Ureter (tissue), 1 donor: Measurements from ENCODE around the gene FLNA. TPM values are rescaled to one million over a fixed set of nuclear protein-coding genes. Genes with fewer than 3 reads are reported as not detected.
A peak's percentile ranks its signal among the peaks of the same experiment; 100 is the strongest.
"Not testable (repeated sequence)": the region's sequence is repeated elsewhere in the genome, so short reads cannot be mapped to it uniquely, and the experiment has no call there.

Experiments
- DNase-seq: peaks from one replicate; pipeline ENCODE4 v3.0.0-alpha.2; 2020; ENCODE audit warnings: low spot score
- total RNA-seq: library from RNA; stranded (reverse); gene quantifications from one replicate; pipeline ENCODE4 v1.2.4, GENCODE V29; 2023
- donor health status: DM: yes; HTN: yes; CAD: no.

Gene FLNA, protein sequence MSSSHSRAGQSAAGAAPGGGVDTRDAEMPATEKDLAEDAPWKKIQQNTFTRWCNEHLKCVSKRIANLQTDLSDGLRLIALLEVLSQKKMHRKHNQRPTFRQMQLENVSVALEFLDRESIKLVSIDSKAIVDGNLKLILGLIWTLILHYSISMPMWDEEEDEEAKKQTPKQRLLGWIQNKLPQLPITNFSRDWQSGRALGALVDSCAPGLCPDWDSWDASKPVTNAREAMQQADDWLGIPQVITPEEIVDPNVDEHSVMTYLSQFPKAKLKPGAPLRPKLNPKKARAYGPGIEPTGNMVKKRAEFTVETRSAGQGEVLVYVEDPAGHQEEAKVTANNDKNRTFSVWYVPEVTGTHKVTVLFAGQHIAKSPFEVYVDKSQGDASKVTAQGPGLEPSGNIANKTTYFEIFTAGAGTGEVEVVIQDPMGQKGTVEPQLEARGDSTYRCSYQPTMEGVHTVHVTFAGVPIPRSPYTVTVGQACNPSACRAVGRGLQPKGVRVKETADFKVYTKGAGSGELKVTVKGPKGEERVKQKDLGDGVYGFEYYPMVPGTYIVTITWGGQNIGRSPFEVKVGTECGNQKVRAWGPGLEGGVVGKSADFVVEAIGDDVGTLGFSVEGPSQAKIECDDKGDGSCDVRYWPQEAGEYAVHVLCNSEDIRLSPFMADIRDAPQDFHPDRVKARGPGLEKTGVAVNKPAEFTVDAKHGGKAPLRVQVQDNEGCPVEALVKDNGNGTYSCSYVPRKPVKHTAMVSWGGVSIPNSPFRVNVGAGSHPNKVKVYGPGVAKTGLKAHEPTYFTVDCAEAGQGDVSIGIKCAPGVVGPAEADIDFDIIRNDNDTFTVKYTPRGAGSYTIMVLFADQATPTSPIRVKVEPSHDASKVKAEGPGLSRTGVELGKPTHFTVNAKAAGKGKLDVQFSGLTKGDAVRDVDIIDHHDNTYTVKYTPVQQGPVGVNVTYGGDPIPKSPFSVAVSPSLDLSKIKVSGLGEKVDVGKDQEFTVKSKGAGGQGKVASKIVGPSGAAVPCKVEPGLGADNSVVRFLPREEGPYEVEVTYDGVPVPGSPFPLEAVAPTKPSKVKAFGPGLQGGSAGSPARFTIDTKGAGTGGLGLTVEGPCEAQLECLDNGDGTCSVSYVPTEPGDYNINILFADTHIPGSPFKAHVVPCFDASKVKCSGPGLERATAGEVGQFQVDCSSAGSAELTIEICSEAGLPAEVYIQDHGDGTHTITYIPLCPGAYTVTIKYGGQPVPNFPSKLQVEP (N-terminal part only)
- total RNA-seq, result 2,361 TPM

- DNase-seq, result no peak
Observed at GRCh38 chrX:154374313-154375155, at the start of gene FLNA. TSS of gene FLNA (minus strand) at chrX:154374634. CDS start at chrX:154371245, 3,389 bp downstream.

- DNase-seq, result no peak
Observed at GRCh38 chrX:154420402-154420756, 45.9 kb upstream of the FLNA start.

DNA sequence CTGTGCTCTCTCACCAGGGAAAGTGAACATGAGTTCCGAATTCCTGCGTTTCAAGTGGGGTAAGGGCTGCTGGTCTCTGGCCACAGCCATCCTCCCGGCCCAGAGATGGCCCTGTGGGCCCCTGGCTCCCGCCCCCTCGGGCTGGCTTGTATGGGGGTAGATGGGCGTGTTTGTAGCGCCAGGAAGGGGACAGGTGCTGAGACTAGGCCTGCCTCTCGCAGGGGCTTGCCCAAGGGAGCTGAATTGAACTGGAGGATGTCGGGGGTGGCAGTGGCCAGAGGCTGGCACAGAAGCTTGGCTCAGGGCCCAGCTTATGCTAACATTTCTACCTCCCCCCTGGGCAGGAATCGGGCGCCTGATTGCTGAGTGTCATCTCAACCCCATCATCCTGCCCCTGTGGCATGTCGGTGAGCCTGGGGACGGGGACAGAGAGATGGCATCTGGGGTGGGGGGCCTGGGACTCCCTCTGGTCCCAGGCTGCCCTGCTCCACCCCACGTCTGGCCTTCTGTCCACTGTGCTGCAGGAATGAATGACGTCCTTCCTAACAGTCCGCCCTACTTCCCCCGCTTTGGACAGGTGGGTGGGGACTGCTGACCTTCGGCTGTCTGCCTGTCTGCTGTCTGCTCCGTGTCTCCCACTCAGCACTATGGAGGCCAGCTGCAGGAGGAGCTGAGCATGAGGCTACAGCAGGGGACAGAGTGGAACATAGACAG is 45.4 kb upstream of the FLNA start:
- no peak for DNase-seq

DNA sequence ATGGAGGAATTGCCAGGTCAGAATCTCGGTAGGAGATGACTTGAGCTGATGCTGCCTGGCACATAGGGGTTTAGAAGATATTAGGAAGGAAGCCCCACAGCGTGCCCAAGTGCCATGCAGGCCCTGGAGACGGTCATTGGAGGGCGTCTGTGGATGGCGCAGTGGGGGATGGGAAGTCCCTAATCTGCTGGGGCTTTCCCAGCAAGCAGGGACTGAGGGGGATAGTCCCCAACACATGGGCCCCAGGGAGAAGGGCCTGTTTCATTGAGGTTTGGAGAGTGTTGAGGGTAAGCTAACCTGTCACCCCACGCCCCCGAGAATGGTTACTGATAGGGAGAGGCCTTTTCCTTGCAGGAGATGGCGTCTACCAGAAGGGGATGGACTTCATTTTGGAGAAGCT is 44.8 kb upstream of the FLNA start:
- DNase-seq, result no peak

DNA sequence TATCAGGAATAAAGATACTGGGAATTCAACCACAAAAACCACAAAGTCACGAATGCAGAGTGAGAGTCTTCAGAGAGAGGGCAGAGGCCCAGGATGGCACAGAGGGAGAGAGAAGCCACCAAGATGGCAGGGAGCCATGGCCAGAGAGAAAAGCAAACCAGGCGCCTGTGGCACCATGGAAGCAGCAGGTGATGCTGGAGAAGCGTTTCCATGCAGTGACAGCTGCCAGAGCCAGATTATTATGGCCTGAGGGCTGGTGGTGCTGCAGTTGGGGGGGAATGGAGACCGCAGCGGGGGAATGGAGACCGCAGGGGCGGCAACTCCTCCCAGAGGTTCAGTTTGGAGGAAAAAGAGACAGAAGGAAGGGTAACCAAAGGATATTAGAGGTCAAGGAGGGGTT is 42.7 kb upstream of the FLNA start:
- DNase-seq, result no peak

GRCh38 chrX:154413142-154413541 is 38.7 kb upstream of the FLNA start:
- DNase-seq, result no peak

- DNase-seq, result no peak
Observed at GRCh38 chrX:154412468-154412867, 38.0 kb upstream of the FLNA start.

DNA sequence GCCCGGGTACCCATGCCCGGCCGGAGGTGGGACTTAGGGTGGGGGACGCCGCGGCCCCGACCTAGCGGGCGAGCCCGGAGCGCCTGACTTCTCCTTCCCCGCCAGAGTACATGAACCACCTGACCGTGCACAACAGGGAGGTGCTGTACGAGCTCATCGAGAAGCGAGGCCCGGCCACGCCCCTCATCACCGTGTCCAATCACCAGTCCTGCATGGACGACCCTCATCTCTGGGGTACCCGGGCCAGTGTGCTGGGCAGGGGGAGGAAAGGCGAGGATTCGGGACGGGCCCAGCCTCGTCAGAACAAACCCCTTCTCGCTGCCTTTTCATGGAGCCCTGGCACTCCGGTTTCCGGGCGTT is 37.5 kb upstream of the FLNA start:
- DNase-seq, result peak; percentile 74

- DNase-seq, result peak; percentile 89
Observed at GRCh38 chrX:154409222-154409871, 34.9 kb upstream of the FLNA start, which contains the start of gene DNASE1L1. TSS of gene DNASE1L1 (minus strand) at chrX:154409254. CDS start at chrX:154405568, 3,686 bp downstream.

DNA sequence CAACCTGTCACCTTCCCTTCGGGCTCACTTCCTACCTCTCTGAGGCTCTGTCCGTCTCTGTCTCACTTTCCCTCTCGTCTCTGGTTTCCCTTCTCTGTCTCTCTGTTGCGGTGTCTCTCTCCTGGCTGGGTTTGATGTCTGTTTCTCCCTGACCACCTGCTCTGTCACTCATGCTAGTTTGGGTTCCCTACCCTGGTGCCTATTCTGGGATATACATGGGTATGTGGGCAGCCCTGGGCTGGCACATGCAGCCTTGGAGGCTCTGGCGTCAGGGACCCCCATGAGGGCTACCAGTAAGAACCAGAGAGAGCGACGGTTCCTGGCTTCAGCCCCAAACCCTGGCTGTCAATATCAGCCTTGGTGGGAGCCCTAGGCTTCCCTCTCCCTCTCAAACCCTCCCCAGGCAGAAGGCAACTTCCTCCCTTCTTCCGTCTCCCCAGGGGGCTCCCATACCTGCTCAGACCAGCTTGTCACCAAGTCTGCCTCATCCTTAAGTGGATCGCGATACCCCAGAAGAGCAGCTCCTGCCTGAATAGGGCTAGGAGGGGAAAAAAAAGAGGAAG is 34.3 kb upstream of the FLNA start:
- no peak for DNase-seq

DNA sequence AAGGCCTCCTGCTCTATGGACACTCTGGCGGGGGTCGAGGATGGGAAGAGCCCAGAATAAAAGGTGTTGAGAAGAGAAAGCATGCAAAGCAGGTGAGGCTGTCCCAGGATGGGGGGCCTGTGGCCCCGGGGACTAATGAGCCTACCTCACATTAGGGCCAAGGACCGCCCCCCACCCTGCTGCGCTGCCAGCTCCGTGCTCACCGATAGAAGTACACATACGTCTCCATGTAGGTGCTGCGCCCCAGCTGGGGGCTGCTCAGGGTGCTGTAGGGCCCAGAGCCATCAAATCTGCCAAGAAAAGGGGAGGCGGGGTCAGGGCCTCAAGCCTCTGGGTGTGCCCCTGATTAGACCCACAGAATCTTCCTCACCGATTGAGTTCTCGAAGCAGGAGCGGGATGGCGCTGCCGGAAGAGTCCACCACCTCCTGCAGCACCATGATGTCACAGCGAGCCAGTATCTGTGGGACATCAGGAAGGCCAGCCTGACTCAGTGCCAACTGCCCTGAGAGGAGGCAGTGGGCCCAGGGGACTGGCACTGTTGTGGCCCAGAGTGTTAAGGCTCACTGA is 30.3 kb upstream of the FLNA start:
- no peak for DNase-seq

DNA sequence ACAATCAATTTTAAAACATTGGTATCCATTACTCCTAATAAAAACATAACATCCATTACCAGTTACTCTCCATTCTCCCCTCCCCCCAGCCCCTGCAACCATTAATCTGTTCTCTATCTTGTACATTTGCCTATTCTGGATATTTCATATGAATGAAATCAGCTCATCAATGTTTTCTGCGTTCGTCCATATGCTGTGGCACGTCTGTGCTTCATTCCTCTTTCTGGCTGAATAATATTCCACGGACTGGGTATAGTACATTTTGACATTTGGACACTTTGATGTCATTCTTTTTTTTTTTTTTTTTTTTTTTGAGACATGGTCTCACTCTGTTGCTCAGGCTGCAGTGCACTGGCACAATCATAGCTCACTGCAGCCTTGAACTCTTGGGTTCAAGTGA is 29.4 kb upstream of the FLNA start:
- no peak for DNase-seq

GRCh38 chrX:154403192-154403591 is 28.8 kb upstream of the FLNA start:
- DNase-seq, result no peak

GRCh38 chrX:154402622-154403127 is 28.2 kb upstream of the FLNA start:
- DNase-seq, result no peak

- DNase-seq, result peak; percentile 58
Observed at GRCh38 chrX:154401918-154402621, 27.6 kb upstream of the FLNA start.

- DNase-seq, result no peak
Observed at GRCh38 chrX:154401045-154401799, 26.8 kb upstream of the FLNA start.

DNA sequence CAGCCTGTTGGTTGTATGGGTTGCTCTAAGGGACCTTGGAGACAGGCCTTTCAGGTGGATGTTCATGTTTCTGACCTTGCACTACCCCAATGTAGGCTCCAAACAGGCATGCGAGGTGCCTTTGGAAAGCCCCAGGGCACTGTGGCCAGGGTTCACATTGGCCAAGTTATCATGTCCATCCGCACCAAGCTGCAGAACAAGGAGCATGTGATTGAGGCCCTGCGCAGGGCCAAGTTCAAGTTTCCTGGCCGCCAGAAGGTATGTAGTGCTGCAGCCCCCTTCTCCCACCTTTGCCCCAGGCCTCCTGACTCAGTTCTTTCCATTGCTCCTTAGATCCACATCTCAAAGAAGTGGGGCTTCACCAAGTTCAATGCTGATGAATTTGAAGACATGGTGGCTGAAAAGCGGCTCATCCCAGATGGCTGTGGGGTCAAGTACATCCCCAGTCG is 26.0 kb upstream of the FLNA start:
- DNase-seq, result not testable (repeated sequence)
